ENCODE measurements around the gene ACSL1. TPM values are rescaled to one million over a fixed set of nuclear protein-coding genes. Genes with fewer than 3 reads are reported as not detected.

Gene ACSL1
- total and polyA plus RNA-seq, 9 donors = 32.8 to 51.9 (median 40.7) TPM

DNA sequence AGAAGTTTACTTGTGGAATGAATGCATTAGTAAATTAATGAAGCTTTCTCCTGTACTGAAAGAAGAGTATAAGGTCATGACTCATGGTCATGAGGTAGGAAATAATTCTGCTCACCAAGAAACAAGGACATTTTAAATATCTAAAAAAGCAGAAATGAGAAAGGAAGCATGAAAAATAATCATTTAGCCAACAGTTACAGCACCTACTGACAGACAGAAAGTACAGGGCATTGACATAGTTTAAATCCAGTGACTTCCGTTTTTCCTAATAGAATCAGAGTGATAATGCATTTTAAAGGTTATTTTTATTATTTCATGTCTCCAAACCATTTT is 30.5 kb upstream of the ACSL1 start:
- DNase-seq = peak; percentile 54
- H3K4me3 ChIP-seq (ENCODE audit: low read length) = no peak overlapping the region
- no peaks in the 10 kb centered on the region for H3K9me3 ChIP-seq (replicated peaks; ENCODE audit: control insufficient read depth, low read depth, low read length)
- WGBS (ENCODE audit: insufficient coverage) = no CpG with 5 or more reads among the region's 1 CpG
- H3K27ac ChIP-seq (ENCODE audit: low read length) = no peak overlapping the region
- H3K4me1 ChIP-seq (ENCODE audit: control insufficient read depth, insufficient read depth, low read length) = no peaks in the 10 kb centered on the region
- H3K36me3 ChIP-seq (ENCODE audit: control insufficient read depth, insufficient read depth, low read length) = no peaks in the 10 kb centered on the region
- peaks cover 3% of the 10 kb centered on the region for H3K27me3 ChIP-seq (ENCODE audit: control insufficient read depth, insufficient read depth, low read length)

DNA sequence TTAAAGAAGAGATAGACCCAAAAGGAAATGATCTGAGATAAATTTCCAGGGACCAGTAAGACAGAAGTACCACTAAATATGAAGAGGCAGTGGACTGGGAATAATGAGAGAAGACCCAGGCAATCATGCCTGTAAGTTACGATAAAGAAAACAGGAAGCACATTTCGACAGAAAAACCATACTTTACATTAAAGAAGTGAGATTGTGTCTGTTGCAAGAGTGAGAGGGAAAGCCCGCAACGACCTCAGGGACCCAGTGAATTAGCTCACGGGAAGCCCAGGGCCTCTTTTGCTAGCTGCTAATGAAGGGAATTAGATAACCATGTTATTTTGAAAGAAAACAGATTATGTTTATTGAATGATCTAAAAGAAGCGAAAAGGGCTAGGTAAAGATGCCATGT is 28.9 kb upstream of the ACSL1 start:
- WGBS (ENCODE audit: insufficient coverage) = 40% methylated on average over 2 of the region's 6 CpGs
- Histone ChIP-seq H3K27me3 (ENCODE audit: control insufficient read depth, insufficient read depth, low read length) (peaks cover 6% of the 10 kb centered on the region), H3K27ac (ENCODE audit: low read length) (no peak overlapping the region), H3K9me3 (replicated peaks; ENCODE audit: control insufficient read depth, low read depth, low read length) (no peaks in the 10 kb centered on the region), H3K36me3 (ENCODE audit: control insufficient read depth, insufficient read depth, low read length) (no peaks in the 10 kb centered on the region), H3K4me1 (ENCODE audit: control insufficient read depth, insufficient read depth, low read length) (no peaks in the 10 kb centered on the region), H3K4me3 (ENCODE audit: low read length) (no peak overlapping the region)
- DNase-seq = peak; percentile 41

- DNase-seq = no peak
- Histone ChIP-seq H3K27ac (ENCODE audit: low read length) (no peak overlapping the region), H3K4me3 (ENCODE audit: low read length) (no peak overlapping the region), H3K4me1 (ENCODE audit: control insufficient read depth, insufficient read depth, low read length) (no peaks in the 10 kb centered on the region), H3K9me3 (replicated peaks; ENCODE audit: control insufficient read depth, low read depth, low read length) (no peaks in the 10 kb centered on the region), H3K36me3 (ENCODE audit: control insufficient read depth, insufficient read depth, low read length) (no peaks in the 10 kb centered on the region), H3K27me3 (ENCODE audit: control insufficient read depth, insufficient read depth, low read length) (peaks cover 6% of the 10 kb centered on the region)
- WGBS (ENCODE audit: insufficient coverage) = 84% methylated on average over 5 of the region's 9 CpGs
Measured at GRCh38 chr4:184853436-184853835, 27.7 kb upstream of the ACSL1 start.

- DNase-seq = no peak
- H3K9me3 ChIP-seq (replicated peaks; ENCODE audit: control insufficient read depth, low read depth, low read length) = no peaks in the 10 kb centered on the region
- no peak overlapping the region for H3K27ac ChIP-seq (ENCODE audit: low read length)
- H3K4me1 ChIP-seq (ENCODE audit: control insufficient read depth, insufficient read depth, low read length) = no peaks in the 10 kb centered on the region
- WGBS (ENCODE audit: insufficient coverage) = no CpG with 5 or more reads among the region's 1 CpG
- peaks cover 6% of the 10 kb centered on the region for H3K27me3 ChIP-seq (ENCODE audit: control insufficient read depth, insufficient read depth, low read length)
- no peaks in the 10 kb centered on the region for H3K36me3 ChIP-seq (ENCODE audit: control insufficient read depth, insufficient read depth, low read length)
- no peak overlapping the region for H3K4me3 ChIP-seq (ENCODE audit: low read length)
Measured at GRCh38 chr4:184851886-184852285, 26.1 kb upstream of the ACSL1 start.

DNA sequence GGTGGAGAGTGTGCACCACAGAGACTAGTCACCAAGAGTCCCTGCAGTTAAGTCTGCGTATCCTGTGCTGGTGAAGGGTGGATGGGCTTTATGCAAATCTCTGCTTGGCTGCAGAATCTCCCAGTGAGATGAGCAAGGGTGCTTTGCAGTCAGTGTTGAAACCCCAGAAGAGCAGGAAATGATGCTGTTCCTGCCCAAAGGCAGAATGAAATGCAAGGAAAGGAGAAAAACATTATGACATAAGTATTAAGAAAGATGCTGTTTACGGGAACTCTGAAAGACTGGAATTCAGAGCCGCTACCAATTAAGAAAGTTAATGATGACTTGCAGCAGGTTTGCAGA is 25.4 kb upstream of the ACSL1 start:
- no peak overlapping the region for H3K4me3 ChIP-seq (ENCODE audit: low read length)
- H3K27me3 ChIP-seq (ENCODE audit: control insufficient read depth, insufficient read depth, low read length) = peaks cover 6% of the 10 kb centered on the region
- H3K4me1 ChIP-seq (ENCODE audit: control insufficient read depth, insufficient read depth, low read length) = no peaks in the 10 kb centered on the region
- 33% methylated on average over 1 of the region's 3 CpGs for WGBS (ENCODE audit: insufficient coverage)
- peak; percentile 50 for DNase-seq
- H3K36me3 ChIP-seq (ENCODE audit: control insufficient read depth, insufficient read depth, low read length) = no peaks in the 10 kb centered on the region
- H3K9me3 ChIP-seq (replicated peaks; ENCODE audit: control insufficient read depth, low read depth, low read length) = no peaks in the 10 kb centered on the region
- no peak overlapping the region for H3K27ac ChIP-seq (ENCODE audit: low read length)

GRCh38 chr4:184850431-184851199 is 24.8 kb upstream of the ACSL1 start:
- Histone ChIP-seq H3K36me3 (ENCODE audit: control insufficient read depth, insufficient read depth, low read length) (no peaks in the 10 kb centered on the region), H3K4me3 (ENCODE audit: low read length) (no peak overlapping the region), H3K27ac (ENCODE audit: low read length) (no peak overlapping the region), H3K4me1 (ENCODE audit: control insufficient read depth, insufficient read depth, low read length) (no peaks in the 10 kb centered on the region), H3K9me3 (replicated peaks; ENCODE audit: control insufficient read depth, low read depth, low read length) (no peaks in the 10 kb centered on the region), H3K27me3 (ENCODE audit: control insufficient read depth, insufficient read depth, low read length) (peaks cover 6% of the 10 kb centered on the region)
- no peak for DNase-seq
- 93% methylated on average over 5 of the region's 10 CpGs for WGBS (ENCODE audit: insufficient coverage)

- no peak for DNase-seq
- Histone ChIP-seq H3K4me1 (ENCODE audit: control insufficient read depth, insufficient read depth, low read length) (no peaks in the 10 kb centered on the region), H3K27me3 (ENCODE audit: control insufficient read depth, insufficient read depth, low read length) (peaks cover 6% of the 10 kb centered on the region), H3K27ac (ENCODE audit: low read length) (no peak overlapping the region), H3K9me3 (replicated peaks; ENCODE audit: control insufficient read depth, low read depth, low read length) (no peaks in the 10 kb centered on the region), H3K4me3 (ENCODE audit: low read length) (no peak overlapping the region), H3K36me3 (ENCODE audit: control insufficient read depth, insufficient read depth, low read length) (no peaks in the 10 kb centered on the region)
- 83% methylated on average over 1 of the region's 3 CpGs for WGBS (ENCODE audit: insufficient coverage)
Measured at GRCh38 chr4:184850018-184850417, 24.2 kb upstream of the ACSL1 start.

GRCh38 chr4:184849185-184849584 is 23.4 kb upstream of the ACSL1 start:
- no peak for DNase-seq
- WGBS (ENCODE audit: insufficient coverage) = no CpG with 5 or more reads among the region's 3 CpGs
- no peaks in the 10 kb centered on the region for H3K9me3 ChIP-seq (replicated peaks; ENCODE audit: control insufficient read depth, low read depth, low read length)
- no peak overlapping the region for H3K27ac ChIP-seq (ENCODE audit: low read length)
- no peak overlapping the region for H3K4me3 ChIP-seq (ENCODE audit: low read length)
- H3K36me3 ChIP-seq (ENCODE audit: control insufficient read depth, insufficient read depth, low read length) = no peaks in the 10 kb centered on the region
- no peaks in the 10 kb centered on the region for H3K4me1 ChIP-seq (ENCODE audit: control insufficient read depth, insufficient read depth, low read length)
- H3K27me3 ChIP-seq (ENCODE audit: control insufficient read depth, insufficient read depth, low read length) = peaks cover 6% of the 10 kb centered on the region

DNA sequence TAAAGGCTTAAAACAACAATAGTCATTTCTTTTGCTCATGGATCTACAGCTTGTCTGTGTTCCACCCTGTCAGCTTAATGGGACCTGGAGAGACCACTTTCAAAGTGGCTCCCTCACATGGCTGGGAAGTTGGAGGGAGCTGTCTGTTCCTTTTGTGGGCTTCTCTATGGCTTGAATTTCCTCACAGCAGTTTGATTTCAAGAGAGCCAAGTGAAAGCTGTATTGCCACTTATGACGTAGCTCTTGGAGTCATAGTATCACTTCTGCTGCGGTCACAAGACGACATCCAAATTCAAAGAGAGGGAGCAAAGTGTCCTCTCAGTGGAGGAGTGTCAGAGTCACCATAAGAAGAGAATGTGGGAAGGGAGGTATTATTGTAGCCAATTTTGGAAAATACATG is 22.7 kb upstream of the ACSL1 start:
- H3K4me1 ChIP-seq (ENCODE audit: control insufficient read depth, insufficient read depth, low read length) = no peaks in the 10 kb centered on the region
- WGBS (ENCODE audit: insufficient coverage) = 75% methylated on average over 1 of the region's 3 CpGs
- no peaks in the 10 kb centered on the region for H3K9me3 ChIP-seq (replicated peaks; ENCODE audit: control insufficient read depth, low read depth, low read length)
- no peak overlapping the region for H3K27ac ChIP-seq (ENCODE audit: low read length)
- H3K27me3 ChIP-seq (ENCODE audit: control insufficient read depth, insufficient read depth, low read length) = peaks cover 6% of the 10 kb centered on the region
- H3K4me3 ChIP-seq (ENCODE audit: low read length) = no peak overlapping the region
- H3K36me3 ChIP-seq (ENCODE audit: control insufficient read depth, insufficient read depth, low read length) = no peaks in the 10 kb centered on the region
- DNase-seq = peak; percentile 57

GRCh38 chr4:184846531-184846930 is 20.8 kb upstream of the ACSL1 start:
- Histone ChIP-seq H3K9me3 (replicated peaks; ENCODE audit: control insufficient read depth, low read depth, low read length) (no peaks in the 10 kb centered on the region), H3K36me3 (ENCODE audit: control insufficient read depth, insufficient read depth, low read length) (no peaks in the 10 kb centered on the region), H3K4me1 (ENCODE audit: control insufficient read depth, insufficient read depth, low read length) (no peaks in the 10 kb centered on the region), H3K4me3 (ENCODE audit: low read length) (no peak overlapping the region), H3K27me3 (ENCODE audit: control insufficient read depth, insufficient read depth, low read length) (peaks cover 2% of the 10 kb centered on the region), H3K27ac (ENCODE audit: low read length) (no peak overlapping the region)
- DNase-seq = no peak
- 78% methylated on average over 2 of the region's 3 CpGs for WGBS (ENCODE audit: insufficient coverage)

Measured in muscle of leg (tissue), 11 donors.